Measurements from ENCODE around the gene SSX2B.
"Not testable (repeated sequence)": the region's sequence is repeated elsewhere in the genome, so short reads cannot be mapped to it uniquely, and the experiment has no call there.

DNA sequence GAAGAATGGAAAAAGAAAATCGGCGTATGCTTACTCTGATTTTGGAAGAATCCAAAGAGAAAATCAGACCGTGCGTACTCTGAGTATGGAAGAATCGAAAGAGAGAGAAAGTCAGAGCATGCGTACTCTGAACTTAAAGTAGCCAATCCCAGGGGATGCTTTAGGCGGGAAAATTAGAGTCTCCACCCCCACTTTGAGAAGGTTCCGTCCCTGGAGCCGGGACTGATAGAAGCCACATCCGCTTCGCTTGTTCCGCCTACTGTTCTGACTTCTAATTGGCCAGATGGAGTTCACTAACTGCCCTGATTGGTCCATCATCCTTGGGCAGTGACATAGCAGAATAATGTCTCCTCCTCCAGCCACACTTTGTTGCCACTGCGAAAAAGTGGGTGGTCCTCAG lies 44.0 kb upstream of the SSX2B start, which contains the start of gene SSX2:
- TF ChIP-seq, protein P1, sequence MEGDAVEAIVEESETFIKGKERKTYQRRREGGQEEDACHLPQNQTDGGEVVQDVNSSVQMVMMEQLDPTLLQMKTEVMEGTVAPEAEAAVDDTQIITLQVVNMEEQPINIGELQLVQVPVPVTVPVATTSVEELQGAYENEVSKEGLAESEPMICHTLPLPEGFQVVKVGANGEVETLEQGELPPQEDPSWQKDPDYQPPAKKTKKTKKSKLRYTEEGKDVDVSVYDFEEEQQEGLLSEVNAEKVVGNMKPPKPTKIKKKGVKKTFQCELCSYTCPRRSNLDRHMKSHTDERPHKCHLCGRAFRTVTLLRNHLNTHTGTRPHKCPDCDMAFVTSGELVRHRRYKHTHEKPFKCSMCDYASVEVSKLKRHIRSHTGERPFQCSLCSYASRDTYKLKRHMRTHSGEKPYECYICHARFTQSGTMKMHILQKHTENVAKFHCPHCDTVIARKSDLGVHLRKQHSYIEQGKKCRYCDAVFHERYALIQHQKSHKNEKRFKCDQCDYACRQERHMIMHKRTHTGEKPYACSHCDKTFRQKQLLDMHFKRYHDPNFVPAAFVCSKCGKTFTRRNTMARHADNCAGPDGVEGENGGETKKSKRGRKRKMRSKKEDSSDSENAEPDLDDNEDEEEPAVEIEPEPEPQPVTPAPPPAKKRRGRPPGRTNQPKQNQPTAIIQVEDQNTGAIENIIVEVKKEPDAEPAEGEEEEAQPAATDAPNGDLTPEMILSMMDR (IDR thresholded peaks at IDR 0.05) = not testable (repeated sequence)
- TF ChIP-seq POLR2AphosphoS5, POLR2A (IDR thresholded peaks at IDR 0.05): not testable (repeated sequence)
